ENCODE data around the gene PLA2G3. TPM values are rescaled to one million over a fixed set of nuclear protein-coding genes. Genes with fewer than 3 reads are reported as not detected.

Gene PLA2G3
- total RNA-seq, 1 experiment from 2014 or later = 8.2 TPM

DNA sequence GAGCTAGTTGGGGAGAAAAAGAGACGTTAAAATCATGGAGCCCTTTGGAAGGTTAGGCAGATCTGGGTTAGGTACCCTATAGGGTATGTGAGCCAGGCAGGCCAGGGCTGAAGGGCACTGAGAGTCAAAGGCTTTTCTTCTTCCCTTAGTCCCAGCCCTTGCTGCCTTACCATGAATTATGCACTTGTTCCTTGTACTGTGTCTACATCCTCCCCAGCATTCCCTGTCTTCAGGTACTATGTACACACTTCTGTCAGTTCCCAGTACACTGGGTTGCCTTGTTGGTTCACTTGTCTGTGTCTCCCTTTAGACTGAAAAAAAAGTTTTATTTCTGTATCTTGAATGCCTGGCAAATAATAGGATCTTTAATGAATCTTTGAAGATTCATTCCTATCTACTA, 36.6 kb upstream of the PLA2G3 start:
- Histone ChIP-seq H3T11ph (ENCODE audit: low read length) (no peak overlapping the region), H3K9me3 (ENCODE audit: control insufficient read depth, low read depth, low read length) (no peaks in the 10 kb centered on the region), H3K23ac (ENCODE audit: insufficient read length, low read depth, low read length) (no peak overlapping the region), H2BK5ac (ENCODE audit: insufficient read length, low read length) (no peak overlapping the region), H2BK15ac (ENCODE audit: low read depth, low read length) (no peak overlapping the region), H3K14ac (ENCODE audit: insufficient read depth, low read length) (no peak overlapping the region), H4K20me1 (ENCODE audit: control insufficient read depth, insufficient read depth, insufficient read length) (no peaks in the 10 kb centered on the region), H2BK20ac (ENCODE audit: low read depth, low read length, poor library complexity, severe bottlenecking) (no peak overlapping the region), H3K23me2 (ENCODE audit: insufficient read length, low read depth, low read length, poor library complexity, severe bottlenecking) (no peaks in the 10 kb centered on the region), H3K56ac (ENCODE audit: insufficient read length, low read depth, low read length) (no peak overlapping the region), H3K18ac (ENCODE audit: insufficient read length, low read depth, low read length) (no peak overlapping the region), H3K79me1 (ENCODE audit: insufficient read depth, low read depth, low read length, poor library complexity, severe bottlenecking) (peaks cover 2% of the 10 kb centered on the region), H2AK5ac (ENCODE audit: insufficient read length, low read length) (no peak overlapping the region), H4K5ac (ENCODE audit: insufficient read length, low read depth, low read length) (no peak overlapping the region), H3K27ac (ENCODE audit: insufficient read length, low read depth, low read length) (no peak overlapping the region), H3K4ac (ENCODE audit: low read depth, low read length) (no peak overlapping the region), H3K27me3 (ENCODE audit: insufficient read depth, low read length) (no peaks in the 10 kb centered on the region), H3K9ac (ENCODE audit: extremely low read depth, insufficient read length, low read length) (no peak overlapping the region), H4K91ac (ENCODE audit: insufficient read length, low read depth, low read length) (no peak overlapping the region), H3K79me2 (ENCODE audit: insufficient read depth, low read length) (no peaks in the 10 kb centered on the region; the same call in 1 of the 2 replicates), H4K8ac (replicated peaks; ENCODE audit: insufficient read length, low read depth, low read length) (no peak overlapping the region), H2BK12ac (ENCODE audit: insufficient read length, low read depth, low read length) (no peak overlapping the region), H3K4me1 (ENCODE audit: insufficient read depth, low read length) (no peaks in the 10 kb centered on the region), H2BK120ac (ENCODE audit: low read depth, low read length, poor library complexity, severe bottlenecking) (no peak overlapping the region), H3K4me2 (ENCODE audit: insufficient read depth, insufficient read length, low read length) (no peak overlapping the region), H2AFZ (ENCODE audit: low read length) (no peak overlapping the region)
- DNase-seq = no peak
- H3K36me3 Mint-ChIP-seq (ENCODE audit: insufficient read depth in 1 of 3, low read depth in 3 of 3) = peaks cover 8 to 11% (median 10%) of the 10 kb centered on the region in 3 experiments
- H3K27me3 Mint-ChIP-seq (ENCODE audit: low read depth) = no peaks in the 10 kb centered on the region
- no peak overlapping the region for H3K4me3 Mint-ChIP-seq
- no peaks in the 10 kb centered on the region for H3K4me1 Mint-ChIP-seq
- H3K9me3 Mint-ChIP-seq = peaks cover 0 to 2% of the 10 kb centered on the region in 2 experiments; a peak in 2 of 5 replicates
- TF ChIP-seq, protein P1, sequence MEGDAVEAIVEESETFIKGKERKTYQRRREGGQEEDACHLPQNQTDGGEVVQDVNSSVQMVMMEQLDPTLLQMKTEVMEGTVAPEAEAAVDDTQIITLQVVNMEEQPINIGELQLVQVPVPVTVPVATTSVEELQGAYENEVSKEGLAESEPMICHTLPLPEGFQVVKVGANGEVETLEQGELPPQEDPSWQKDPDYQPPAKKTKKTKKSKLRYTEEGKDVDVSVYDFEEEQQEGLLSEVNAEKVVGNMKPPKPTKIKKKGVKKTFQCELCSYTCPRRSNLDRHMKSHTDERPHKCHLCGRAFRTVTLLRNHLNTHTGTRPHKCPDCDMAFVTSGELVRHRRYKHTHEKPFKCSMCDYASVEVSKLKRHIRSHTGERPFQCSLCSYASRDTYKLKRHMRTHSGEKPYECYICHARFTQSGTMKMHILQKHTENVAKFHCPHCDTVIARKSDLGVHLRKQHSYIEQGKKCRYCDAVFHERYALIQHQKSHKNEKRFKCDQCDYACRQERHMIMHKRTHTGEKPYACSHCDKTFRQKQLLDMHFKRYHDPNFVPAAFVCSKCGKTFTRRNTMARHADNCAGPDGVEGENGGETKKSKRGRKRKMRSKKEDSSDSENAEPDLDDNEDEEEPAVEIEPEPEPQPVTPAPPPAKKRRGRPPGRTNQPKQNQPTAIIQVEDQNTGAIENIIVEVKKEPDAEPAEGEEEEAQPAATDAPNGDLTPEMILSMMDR (conservative IDR thresholded peaks at IDR 0.05) = no peak
- H3K27ac Mint-ChIP-seq = no peak overlapping the region
- no CpG with 5 or more reads among the region's 1 CpG for WGBS (ENCODE audit: extremely low coverage, insufficient read length, low lambda C conversion rate)
